T-helper 1 cell treated with Interleukin-12 subunit alpha and Interleukin-12 subunit beta and Interleukin-4 antibody, amounts not matched to agents 30 μg/mL and 1 μg/mL, for 36 hours (primary cell): ENCODE measurements around the gene TRAK1.

Experiments used
- H3K27ac Mint-ChIP-seq: one replicate; pipeline ENCODE4 v1.8.0; 2021; ENCODE audit warnings: mild to moderate bottlenecking, mixed read lengths
- H3K27me3 Mint-ChIP-seq: one replicate; pipeline ENCODE4 v1.8.0; 2021; ENCODE audit warnings: low read depth, mixed read lengths
- H3K36me3 Mint-ChIP-seq: one replicate; pipeline ENCODE4 v1.8.0; 2021; ENCODE audit warnings: low read depth, mixed read lengths
- H3K4me1 Mint-ChIP-seq: one replicate; pipeline ENCODE4 v1.8.0; 2021; ENCODE audit warnings: low read depth, mixed read lengths
- H3K4me3 Mint-ChIP-seq: one replicate; pipeline ENCODE4 v1.8.0; 2021; ENCODE audit warnings: mild to moderate bottlenecking, moderate library complexity, mixed read lengths
- H3K9me3 Mint-ChIP-seq: one replicate; pipeline ENCODE4 v1.8.0; 2021; ENCODE audit warnings: mixed read lengths

Gene TRAK1

GRCh38 chr3:42214565-42215283 is 123.6 kb downstream of the TRAK1 start:
- H3K27ac Mint-ChIP-seq: no peak overlapping the region
- H3K36me3 Mint-ChIP-seq: peaks cover 17% of the 10 kb centered on the region
- H3K9me3 Mint-ChIP-seq: no peaks in the 10 kb centered on the region
- H3K27me3 Mint-ChIP-seq: no peaks in the 10 kb centered on the region
- H3K4me3 Mint-ChIP-seq: no peak overlapping the region
- H3K4me1 Mint-ChIP-seq: peaks cover 48% of the 10 kb centered on the region

GRCh38 chr3:42216302-42216701 is 125.1 kb downstream of the TRAK1 start:
- Mint-ChIP-seq H3K27me3 (no peaks in the 10 kb centered on the region), H3K4me1 (peaks cover 47% of the 10 kb centered on the region), H3K4me3 (peak overlapping the region; percentile 64), H3K27ac (peak overlapping the region; percentile 80), H3K36me3 (peaks cover 10% of the 10 kb centered on the region), H3K9me3 (no peaks in the 10 kb centered on the region)

GRCh38 chr3:42216931-42217333 is 125.8 kb downstream of the TRAK1 start:
- H3K4me3 Mint-ChIP-seq: peak overlapping the region; percentile 1
- peak overlapping the region; percentile 69 for H3K27ac Mint-ChIP-seq

GRCh38 chr3:42220436-42221121 is 129.4 kb downstream of the TRAK1 start:
- Mint-ChIP-seq H3K4me3 (no peak overlapping the region), H3K27me3 (no peaks in the 10 kb centered on the region), H3K4me1 (peaks cover 19% of the 10 kb centered on the region), H3K27ac (no peak overlapping the region), H3K9me3 (no peaks in the 10 kb centered on the region), H3K36me3 (peaks cover 8% of the 10 kb centered on the region)

More at GRCh38 chr3:42216931-42217333, 125.8 kb downstream of the TRAK1 start:
- H3K4me1 Mint-ChIP-seq: peaks cover 44% of the 10 kb centered on the region
- H3K27me3 Mint-ChIP-seq: no peaks in the 10 kb centered on the region
- H3K36me3 Mint-ChIP-seq: peaks cover 4% of the 10 kb centered on the region
- H3K9me3 Mint-ChIP-seq: no peaks in the 10 kb centered on the region

DNA sequence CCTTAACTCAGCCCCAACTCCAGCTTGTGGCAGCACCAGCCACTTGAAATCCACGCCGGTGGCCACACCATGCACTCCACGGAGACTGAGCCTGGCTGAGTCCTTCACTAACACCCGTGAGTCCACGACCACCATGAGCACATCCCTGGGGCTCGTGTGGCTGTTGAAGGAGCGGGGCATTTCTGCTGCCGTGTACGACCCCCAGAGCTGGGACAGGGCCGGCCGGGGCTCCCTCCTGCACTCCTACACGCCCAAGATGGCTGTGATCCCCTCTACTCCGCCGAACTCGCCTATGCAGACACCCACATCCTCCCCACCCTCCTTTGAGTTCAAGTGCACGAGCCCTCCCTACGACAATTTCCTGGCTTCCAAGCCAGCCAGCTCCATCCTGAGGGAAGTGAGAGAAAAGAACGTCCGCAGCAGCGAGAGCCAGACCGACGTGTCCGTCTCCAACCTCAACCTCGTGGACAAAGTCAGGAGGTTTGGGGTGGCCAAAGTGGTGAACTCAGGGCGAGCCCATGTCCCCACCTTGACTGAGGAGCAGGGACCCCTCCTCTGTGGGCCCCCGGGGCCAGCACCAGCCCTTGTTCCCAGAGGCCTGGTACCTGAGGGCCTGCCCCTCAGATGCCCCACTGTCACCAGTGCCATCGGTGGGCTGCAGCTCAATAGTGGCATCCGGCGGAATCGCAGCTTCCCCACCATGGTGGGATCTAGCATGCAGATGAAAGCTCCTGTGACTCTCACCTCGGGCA is 132.0 kb downstream of the TRAK1 start:
- no peaks in the 10 kb centered on the region for H3K9me3 Mint-ChIP-seq
- no peak overlapping the region for H3K4me3 Mint-ChIP-seq
- H3K27me3 Mint-ChIP-seq: no peaks in the 10 kb centered on the region
- H3K27ac Mint-ChIP-seq: no peak overlapping the region
- peaks cover 6% of the 10 kb centered on the region for H3K4me1 Mint-ChIP-seq
- peaks cover 6% of the 10 kb centered on the region for H3K36me3 Mint-ChIP-seq

- Mint-ChIP-seq H3K36me3 (peaks cover 6% of the 10 kb centered on the region), H3K4me3 (no peak overlapping the region), H3K27me3 (no peaks in the 10 kb centered on the region), H3K9me3 (no peaks in the 10 kb centered on the region), H3K27ac (no peak overlapping the region), H3K4me1 (peaks cover 6% of the 10 kb centered on the region)
Measured at GRCh38 chr3:42224178-42224577, 133.0 kb downstream of the TRAK1 start.

DNA sequence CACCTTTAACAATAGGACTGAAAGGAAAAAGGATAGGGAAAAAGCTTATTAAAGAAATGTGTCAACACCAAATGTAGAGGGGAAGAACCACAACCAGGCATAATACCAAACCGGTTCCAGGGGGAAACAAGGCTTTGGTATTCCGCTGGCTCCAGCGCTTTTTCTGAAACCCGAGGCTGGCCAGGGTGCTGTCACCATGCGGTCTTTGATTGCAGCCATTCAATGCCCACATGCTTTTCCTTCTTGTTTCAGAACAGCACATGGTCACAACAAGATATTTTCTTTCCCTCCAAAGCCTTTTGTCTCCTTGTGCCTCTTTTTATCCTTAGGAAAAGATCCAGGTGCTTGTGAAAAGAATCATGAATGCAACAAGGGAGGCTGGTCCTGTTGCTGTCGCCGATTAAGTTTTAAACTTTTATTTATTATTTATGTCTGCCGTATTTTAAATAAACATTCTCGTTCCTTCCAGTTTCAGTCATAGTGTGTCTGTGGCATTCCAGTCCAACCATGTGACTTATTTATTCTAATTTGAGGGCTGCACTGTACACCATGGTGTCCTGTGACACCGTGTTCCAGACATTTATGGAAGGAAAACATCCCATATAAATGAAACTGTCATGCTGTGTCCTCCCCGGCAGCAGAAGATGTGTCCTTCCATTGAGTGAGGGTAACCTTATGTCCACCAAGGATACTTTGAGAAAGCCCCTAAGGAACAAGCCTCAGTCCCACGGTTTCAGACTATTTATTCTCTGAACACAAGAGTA is 133.7 kb downstream of the TRAK1 start:
- Mint-ChIP-seq H3K36me3 (peaks cover 6% of the 10 kb centered on the region), H3K27me3 (no peaks in the 10 kb centered on the region), H3K9me3 (no peaks in the 10 kb centered on the region), H3K27ac (no peak overlapping the region), H3K4me3 (no peak overlapping the region), H3K4me1 (peaks cover 6% of the 10 kb centered on the region)

DNA sequence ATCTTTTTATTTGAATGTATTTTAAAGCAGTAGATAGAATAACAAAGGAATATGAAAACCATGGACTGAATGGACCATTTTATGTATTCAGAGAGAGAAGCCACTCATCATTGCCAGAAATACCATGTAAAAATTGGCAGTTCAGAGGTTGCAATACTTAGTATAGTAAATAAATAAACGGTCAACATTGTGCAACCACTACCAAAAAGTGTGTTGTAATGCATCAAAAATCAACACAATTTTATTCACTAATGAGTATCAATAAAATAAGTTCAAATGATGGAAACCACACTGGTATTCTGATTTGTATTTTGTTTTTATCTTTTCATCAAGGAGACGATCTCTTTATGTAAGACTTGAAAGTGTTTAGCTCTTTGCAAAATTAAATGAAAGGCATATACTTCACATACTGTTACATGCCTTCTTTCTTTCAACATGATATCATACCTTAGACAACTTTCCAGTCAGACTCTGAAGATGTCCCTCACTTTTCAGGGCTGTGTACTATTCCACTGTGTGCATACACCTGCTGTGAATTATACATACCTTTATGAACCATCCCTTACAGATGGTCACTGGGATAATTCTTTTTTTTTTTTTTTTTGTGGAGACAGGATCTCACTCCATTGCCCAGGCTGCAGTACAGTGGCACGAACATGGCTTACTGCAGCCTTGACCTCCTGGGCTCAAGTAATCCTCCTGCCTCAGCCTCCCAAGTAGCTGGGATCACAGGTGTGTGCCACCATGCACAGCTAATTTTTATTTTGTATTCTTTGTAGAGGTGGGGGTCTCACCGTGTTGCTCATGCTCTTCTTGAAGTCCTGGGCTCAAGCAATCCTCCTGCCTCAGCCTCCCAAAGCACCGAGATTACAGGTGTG is 134.6 kb downstream of the TRAK1 start:
- H3K27me3 Mint-ChIP-seq: no peaks in the 10 kb centered on the region
- no peaks in the 10 kb centered on the region for H3K9me3 Mint-ChIP-seq
- H3K27ac Mint-ChIP-seq: no peak overlapping the region
- H3K4me3 Mint-ChIP-seq: no peak overlapping the region
- H3K4me1 Mint-ChIP-seq: peaks cover 6% of the 10 kb centered on the region
- peaks cover 6% of the 10 kb centered on the region for H3K36me3 Mint-ChIP-seq

GRCh38 chr3:42226470-42227425 is 135.6 kb downstream of the TRAK1 start:
- H3K27ac Mint-ChIP-seq: no peak overlapping the region
- H3K9me3 Mint-ChIP-seq: no peaks in the 10 kb centered on the region
- peaks cover 6% of the 10 kb centered on the region for H3K4me1 Mint-ChIP-seq
- H3K4me3 Mint-ChIP-seq: no peak overlapping the region
- peaks cover 6% of the 10 kb centered on the region for H3K36me3 Mint-ChIP-seq
- H3K27me3 Mint-ChIP-seq: no peaks in the 10 kb centered on the region

- Mint-ChIP-seq H3K4me3 (no peak overlapping the region), H3K36me3 (peaks cover 4% of the 10 kb centered on the region), H3K9me3 (no peaks in the 10 kb centered on the region), H3K27ac (no peak overlapping the region), H3K27me3 (no peaks in the 10 kb centered on the region), H3K4me1 (peaks cover 6% of the 10 kb centered on the region)
Measured at GRCh38 chr3:42228796-42229195, 137.6 kb downstream of the TRAK1 start.

DNA sequence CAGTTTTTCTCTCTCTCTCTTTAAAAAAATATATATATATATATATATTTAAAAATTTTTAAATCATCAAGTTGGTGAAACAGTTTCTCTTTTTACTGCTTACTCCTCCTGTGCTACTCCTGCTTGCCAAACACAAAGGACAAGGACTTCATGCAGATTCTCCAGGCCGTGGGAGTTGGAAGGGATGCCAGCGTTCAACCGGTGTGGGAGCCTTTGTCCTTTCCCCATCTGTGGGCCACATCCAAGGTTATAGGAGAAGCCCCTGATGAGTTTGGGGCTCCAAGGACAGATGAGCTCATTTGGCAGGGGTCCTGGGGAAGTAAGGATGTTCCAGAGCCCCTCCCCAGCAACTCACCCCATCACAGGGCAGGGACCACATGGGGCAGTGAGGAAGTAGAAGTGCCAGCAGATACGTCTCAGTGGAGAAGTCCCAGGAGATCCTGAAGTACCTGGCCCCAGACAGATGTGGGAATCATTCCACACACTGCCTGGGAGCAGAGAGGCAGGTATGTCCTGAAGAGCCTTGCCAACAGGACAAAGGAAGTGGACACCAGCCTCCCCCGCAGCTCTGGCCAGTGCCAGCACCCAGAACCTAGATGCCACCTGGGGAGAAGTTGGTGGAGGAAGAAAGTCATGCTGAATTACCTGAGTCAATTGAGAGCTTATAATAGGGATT is 138.2 kb downstream of the TRAK1 start:
- Mint-ChIP-seq H3K27ac (no peak overlapping the region), H3K4me1 (peaks cover 6% of the 10 kb centered on the region), H3K9me3 (no peaks in the 10 kb centered on the region), H3K4me3 (no peak overlapping the region), H3K27me3 (peaks cover 3% of the 10 kb centered on the region), H3K36me3 (peaks cover 2% of the 10 kb centered on the region)

DNA sequence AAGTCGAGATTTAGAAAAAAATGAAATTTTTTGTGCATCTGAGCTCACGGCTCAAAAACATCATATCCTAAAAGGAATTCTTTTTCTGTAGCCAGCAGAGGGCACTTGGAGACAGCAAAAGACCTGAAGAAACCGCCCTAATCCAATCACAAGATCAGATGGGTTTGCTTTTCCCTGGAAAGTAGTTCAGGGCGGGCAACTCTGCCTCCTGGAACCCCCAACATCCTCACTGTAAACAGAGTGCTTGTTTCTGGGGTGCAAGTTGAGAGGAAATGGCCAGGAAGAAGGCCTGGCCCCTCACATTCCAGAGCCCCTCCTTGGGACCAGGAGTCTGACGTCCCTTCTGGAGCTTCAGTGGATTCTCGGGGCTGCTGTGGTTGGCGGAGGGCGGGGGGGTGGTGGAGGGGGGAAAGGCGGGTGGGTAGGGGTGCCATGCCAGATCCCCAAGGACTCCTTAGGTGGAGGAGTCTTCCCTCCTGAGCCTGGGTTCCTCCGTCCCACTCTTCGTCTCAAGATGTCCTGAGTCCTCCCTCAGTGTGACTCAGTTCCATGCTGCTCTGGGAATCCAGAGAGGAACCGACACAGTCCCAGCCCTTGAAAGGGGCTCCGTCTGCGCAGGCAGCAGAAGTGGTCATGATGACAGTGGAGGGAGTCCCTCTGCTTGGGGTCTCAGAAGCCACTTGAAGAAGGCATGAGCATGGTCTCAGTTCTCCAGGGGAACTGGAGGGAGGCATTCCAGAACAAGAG is 139.0 kb downstream of the TRAK1 start:
- Mint-ChIP-seq H3K4me3 (no peak overlapping the region), H3K4me1 (peaks cover 6% of the 10 kb centered on the region), H3K27ac (no peak overlapping the region), H3K9me3 (no peaks in the 10 kb centered on the region), H3K36me3 (peaks cover 2% of the 10 kb centered on the region), H3K27me3 (peaks cover 10% of the 10 kb centered on the region)
